Activated naive CD4-positive, alpha-beta T cell treated with anti-CD3 and anti-CD28 coated beads, Interleukin-2, amount 50 U/mL, for 24 hours (primary cell): ENCODE results near the gene ACBD4.

ENCODE experiments used
- H3K27ac Mint-ChIP-seq: one replicate; pipeline ENCODE4 v1.8.0; 2021; ENCODE audit warnings: mild to moderate bottlenecking, mixed read lengths
- H3K27me3 Mint-ChIP-seq: one replicate; pipeline ENCODE4 v1.8.0; 2021; ENCODE audit warnings: mixed read lengths
- H3K36me3 Mint-ChIP-seq: one replicate; pipeline ENCODE4 v1.8.0; 2021; ENCODE audit warnings: mixed read lengths
- H3K4me1 Mint-ChIP-seq: one replicate; pipeline ENCODE4 v1.8.0; 2021; ENCODE audit warnings: mixed read lengths
- H3K4me3 Mint-ChIP-seq: one replicate; pipeline ENCODE4 v1.8.0; 2021; ENCODE audit warnings: mild to moderate bottlenecking, mixed read lengths
- H3K9me3 Mint-ChIP-seq: one replicate; pipeline ENCODE4 v1.8.0; 2021; ENCODE audit warnings: mixed read lengths

The ACBD4 gene

GRCh38 chr17:45170931-45171337 lies 35.4 kb downstream of the ACBD4 start:
- Mint-ChIP-seq H3K36me3 (no peaks in the 10 kb centered on the region), H3K4me1 (peaks cover 25% of the 10 kb centered on the region), H3K9me3 (no peaks in the 10 kb centered on the region), H3K27me3 (no peaks in the 10 kb centered on the region), H3K27ac (peak overlapping the region; percentile 10), H3K4me3 (no peak overlapping the region)

GRCh38 chr17:45171338-45172231 lies 36.1 kb downstream of the ACBD4 start:
- Mint-ChIP-seq H3K27ac (no peak overlapping the region), H3K36me3 (no peaks in the 10 kb centered on the region), H3K27me3 (no peaks in the 10 kb centered on the region), H3K4me1 (peaks cover 25% of the 10 kb centered on the region), H3K9me3 (no peaks in the 10 kb centered on the region), H3K4me3 (no peak overlapping the region)

DNA sequence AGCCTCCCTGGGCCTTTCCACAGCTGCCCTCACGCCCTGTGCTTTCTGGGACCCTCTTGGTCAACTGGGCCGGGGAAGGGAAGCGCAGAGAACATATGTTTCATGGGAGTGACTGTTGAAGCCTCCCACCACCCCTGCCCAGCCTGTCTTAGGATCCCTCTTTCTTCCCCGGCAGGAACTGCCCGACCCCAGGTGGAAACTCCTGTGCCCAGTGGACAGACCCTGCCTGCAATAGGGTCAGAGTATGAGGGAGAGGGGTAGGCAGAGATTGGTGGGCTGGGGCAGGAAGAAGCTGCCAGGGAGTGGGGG lies 36.7 kb downstream of the ACBD4 start:
- Mint-ChIP-seq H3K36me3 (no peaks in the 10 kb centered on the region), H3K4me1 (peaks cover 25% of the 10 kb centered on the region), H3K4me3 (no peak overlapping the region), H3K27me3 (no peaks in the 10 kb centered on the region), H3K27ac (peak overlapping the region; percentile 51), H3K9me3 (no peaks in the 10 kb centered on the region)

- peak overlapping the region; percentile 90 for H3K27ac Mint-ChIP-seq
- H3K4me3 Mint-ChIP-seq = peak overlapping the region; percentile 77
- no peaks in the 10 kb centered on the region for H3K36me3 Mint-ChIP-seq
- peaks cover 25% of the 10 kb centered on the region for H3K4me1 Mint-ChIP-seq
- no peaks in the 10 kb centered on the region for H3K9me3 Mint-ChIP-seq
- H3K27me3 Mint-ChIP-seq = no peaks in the 10 kb centered on the region
Measured at GRCh38 chr17:45172541-45173286, 37.2 kb downstream of the ACBD4 start.

GRCh38 chr17:45175759-45176115 lies 40.2 kb downstream of the ACBD4 start:
- Mint-ChIP-seq H3K4me3 (peak overlapping the region; percentile 36), H3K27me3 (no peaks in the 10 kb centered on the region), H3K4me1 (peaks cover 23% of the 10 kb centered on the region), H3K9me3 (no peaks in the 10 kb centered on the region), H3K36me3 (no peaks in the 10 kb centered on the region), H3K27ac (peak overlapping the region; percentile 41)

GRCh38 chr17:45177563-45177962 lies 42.1 kb downstream of the ACBD4 start:
- H3K27ac Mint-ChIP-seq = no peak overlapping the region
- peaks cover 9% of the 10 kb centered on the region for H3K4me1 Mint-ChIP-seq
- H3K27me3 Mint-ChIP-seq = no peaks in the 10 kb centered on the region
- H3K9me3 Mint-ChIP-seq = no peaks in the 10 kb centered on the region
- no peaks in the 10 kb centered on the region for H3K36me3 Mint-ChIP-seq
- H3K4me3 Mint-ChIP-seq = no peak overlapping the region

DNA sequence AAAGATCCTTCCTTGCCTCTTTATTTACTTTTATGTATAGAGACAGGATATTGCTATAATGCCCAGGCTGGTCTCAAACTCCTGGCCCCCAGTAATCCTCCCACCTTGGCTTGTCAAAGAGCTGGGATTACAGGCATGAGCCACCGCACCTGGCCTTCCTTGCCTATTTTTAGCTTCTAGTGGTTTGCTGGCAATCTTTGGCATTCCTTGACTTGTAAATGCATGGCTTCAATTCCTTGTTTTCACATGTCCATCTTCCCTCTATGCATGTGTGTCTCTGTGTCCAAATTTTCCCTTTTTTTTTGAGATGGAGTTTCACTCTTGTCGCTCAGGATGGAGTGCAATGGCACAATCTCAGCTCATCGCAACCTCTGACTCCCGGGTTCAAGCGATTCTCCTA lies 48.7 kb downstream of the ACBD4 start:
- Mint-ChIP-seq H3K4me3 (no peak overlapping the region), H3K27ac (no peak overlapping the region), H3K9me3 (no peaks in the 10 kb centered on the region), H3K27me3 (no peaks in the 10 kb centered on the region), H3K4me1 (no peaks in the 10 kb centered on the region), H3K36me3 (no peaks in the 10 kb centered on the region)

GRCh38 chr17:45186801-45187354 lies 51.4 kb downstream of the ACBD4 start:
- Mint-ChIP-seq H3K36me3 (no peaks in the 10 kb centered on the region), H3K4me3 (no peak overlapping the region), H3K27me3 (no peaks in the 10 kb centered on the region), H3K27ac (no peak overlapping the region), H3K4me1 (no peaks in the 10 kb centered on the region), H3K9me3 (no peaks in the 10 kb centered on the region)

DNA sequence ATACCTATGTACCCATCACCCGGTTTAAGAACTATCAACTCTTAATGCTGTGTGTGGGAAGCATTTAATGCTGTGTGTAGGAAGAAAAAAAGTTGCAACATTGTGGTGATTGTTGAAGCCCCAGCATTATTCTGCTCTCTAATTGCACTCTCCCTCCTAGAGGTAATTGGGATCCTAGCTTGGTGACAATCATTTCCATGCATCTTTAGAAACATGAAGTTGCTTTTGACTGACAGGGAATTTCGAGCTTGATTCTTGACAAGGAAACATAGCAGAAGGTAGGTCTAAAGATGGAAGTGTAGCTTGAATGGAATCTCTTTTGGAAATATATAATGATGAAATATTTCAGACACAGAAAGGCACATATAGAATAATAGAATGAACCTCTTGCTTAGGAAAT lies 53.5 kb downstream of the ACBD4 start:
- no peaks in the 10 kb centered on the region for H3K4me1 Mint-ChIP-seq
- no peak overlapping the region for H3K27ac Mint-ChIP-seq
- no peaks in the 10 kb centered on the region for H3K27me3 Mint-ChIP-seq
- H3K4me3 Mint-ChIP-seq = no peak overlapping the region
- H3K9me3 Mint-ChIP-seq = no peaks in the 10 kb centered on the region
- H3K36me3 Mint-ChIP-seq = no peaks in the 10 kb centered on the region

- Mint-ChIP-seq H3K27ac (no peak overlapping the region), H3K4me1 (no peaks in the 10 kb centered on the region), H3K36me3 (no peaks in the 10 kb centered on the region), H3K4me3 (no peak overlapping the region), H3K27me3 (no peaks in the 10 kb centered on the region), H3K9me3 (no peaks in the 10 kb centered on the region)
Measured at GRCh38 chr17:45190503-45191255, 55.2 kb downstream of the ACBD4 start.
